Fibroblast of skin of scalp (primary cell): ENCODE measurements around the gene AP1M1. TPM values are rescaled to one million over a fixed set of nuclear protein-coding genes. Genes with fewer than 3 reads are reported as not detected.
"Not testable (repeated sequence)": the region's sequence is repeated elsewhere in the genome, so short reads cannot be mapped to it uniquely, and the experiment has no call there.

Experiments used
- DNase-seq: peaks from one replicate; pipeline ENCODE4 v3.0.0-alpha.2; 2013
- polyA plus RNA-seq, 2 experiments: library from polyadenylated mRNA; unstranded; fragments of 120-200 nt; gene quantifications; one replicate each; pipeline ENCODE4 v1.2.1, GENCODE V29; 2013; ENCODE audit not compliant: insufficient read length in 2 of 2

AP1M1 gene
- 80.8 TPM for polyA plus RNA-seq (2013, experiment 1 of 2; ENCODE audit: insufficient read length)
- polyA plus RNA-seq (2013, experiment 2 of 2; ENCODE audit: insufficient read length) = 75.9 TPM

DNA sequence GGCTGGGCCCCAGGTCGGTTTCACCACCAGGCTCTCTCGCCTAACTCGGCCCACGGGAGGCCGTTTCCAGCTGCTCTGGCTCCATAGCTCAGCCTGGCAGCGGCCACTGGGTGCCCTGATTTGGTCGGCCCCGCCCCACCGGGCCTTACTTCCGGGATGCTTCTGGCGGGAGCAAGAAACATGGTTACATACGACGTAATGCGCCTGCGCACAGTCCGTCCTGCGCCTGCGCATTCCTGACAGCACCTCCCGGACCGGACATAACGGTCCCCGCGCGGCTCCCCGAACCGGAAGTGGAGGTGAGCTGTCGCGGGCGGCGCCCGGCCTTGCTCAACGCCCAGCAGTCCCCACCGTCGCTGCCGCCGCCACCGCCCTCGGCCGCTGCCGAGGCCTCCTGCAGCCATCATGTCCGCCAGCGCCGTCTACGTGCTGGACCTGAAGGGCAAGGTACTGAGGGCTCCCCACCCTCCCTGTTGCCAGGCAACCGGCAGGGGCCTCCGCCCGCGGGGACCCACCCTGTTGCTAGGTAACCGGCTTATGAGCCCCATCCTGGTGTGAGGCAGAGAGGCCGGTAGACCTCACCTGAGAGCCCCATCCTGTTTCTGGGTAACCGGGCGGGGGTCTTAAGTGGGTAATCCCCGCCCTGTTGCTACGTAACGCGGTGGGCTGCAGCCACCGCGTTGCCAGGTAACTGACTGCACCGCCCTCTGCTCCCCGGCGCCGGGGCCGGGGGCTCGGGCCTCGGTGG, at the start of gene AP1M1:
Gene AP1M1, plus strand, starts transcription at position 290 of the 748 bp plus-strand sequence. Its CDS starts 116 bp downstream, at position 406.
- DNase-seq = peak; percentile 98

DNA sequence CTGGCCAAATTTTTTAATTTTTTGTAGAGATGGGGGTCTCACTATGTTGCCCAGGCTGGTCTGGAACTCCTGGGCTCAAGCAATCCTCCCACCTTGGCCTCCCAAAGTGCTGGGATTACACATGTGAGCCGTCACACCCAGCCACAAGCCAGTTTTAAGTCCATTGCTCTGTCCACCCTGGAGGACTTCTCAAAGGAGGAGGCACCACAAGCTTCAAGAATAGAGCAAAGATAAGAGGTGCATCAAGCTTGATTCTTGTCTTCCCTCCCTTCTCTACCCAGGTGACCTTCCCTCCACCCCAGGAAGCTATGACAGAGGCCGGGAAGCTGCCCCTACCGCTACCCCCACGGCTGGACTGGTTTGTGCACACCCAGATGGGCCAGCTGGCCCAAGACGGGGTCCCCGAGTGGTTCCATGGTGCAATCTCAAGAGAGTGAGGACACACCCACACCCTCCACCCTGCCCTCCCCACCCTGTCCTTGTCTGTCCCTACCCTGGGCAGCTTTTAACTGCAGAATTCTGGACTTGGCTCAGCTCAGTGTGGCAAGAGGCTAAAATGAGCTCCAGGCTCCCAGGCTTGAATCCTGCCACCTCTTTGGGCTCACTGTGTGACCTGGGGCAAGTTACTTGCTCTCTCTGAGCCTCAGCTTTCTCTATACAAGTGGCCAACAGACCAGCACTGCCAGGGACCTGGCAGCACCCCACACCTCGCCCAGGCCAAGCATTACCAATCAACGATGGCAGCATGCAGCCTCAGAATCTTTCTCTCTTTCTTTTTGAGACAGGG, 49.1 kb upstream of the AP1M1 start:
- no peak for DNase-seq

DNA sequence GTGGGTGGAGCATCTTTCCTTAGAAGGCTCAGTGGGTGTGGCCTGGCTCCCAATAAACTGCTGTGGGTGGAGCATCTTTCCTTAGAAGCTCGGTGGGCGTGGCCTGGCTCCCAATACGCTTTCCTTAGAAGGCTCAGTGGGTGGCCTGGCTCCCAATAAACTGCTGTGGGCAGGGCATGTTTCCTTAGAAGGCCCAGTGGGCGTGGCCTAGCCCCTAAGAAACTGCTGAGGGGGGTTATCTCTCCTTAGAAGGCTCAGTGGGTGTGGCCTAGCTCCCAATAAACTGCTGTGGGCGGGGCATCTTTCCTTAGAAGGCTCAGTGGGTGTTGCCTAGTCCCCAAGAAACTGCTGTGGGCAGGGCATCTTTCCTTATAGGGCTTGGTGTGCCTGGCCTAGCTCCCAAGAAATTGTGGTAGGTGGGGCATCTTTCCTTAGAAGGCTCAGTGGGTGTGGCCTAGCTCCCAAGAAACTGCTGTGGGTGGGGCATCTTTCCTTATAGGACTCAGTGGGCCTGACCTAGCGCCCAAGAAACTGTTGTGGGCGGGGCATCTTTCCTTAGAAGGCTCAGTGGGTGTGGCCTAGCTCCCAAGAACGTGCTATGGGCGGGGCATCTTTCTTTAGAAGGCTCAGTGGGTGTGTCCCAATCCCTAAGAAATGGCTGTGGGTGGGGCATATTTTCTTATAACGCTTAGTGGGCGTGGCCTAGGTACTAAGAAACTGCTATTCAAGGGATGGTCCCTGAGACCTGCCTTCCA, 44.0 kb upstream of the AP1M1 start:
- DNase-seq = no peak

DNA sequence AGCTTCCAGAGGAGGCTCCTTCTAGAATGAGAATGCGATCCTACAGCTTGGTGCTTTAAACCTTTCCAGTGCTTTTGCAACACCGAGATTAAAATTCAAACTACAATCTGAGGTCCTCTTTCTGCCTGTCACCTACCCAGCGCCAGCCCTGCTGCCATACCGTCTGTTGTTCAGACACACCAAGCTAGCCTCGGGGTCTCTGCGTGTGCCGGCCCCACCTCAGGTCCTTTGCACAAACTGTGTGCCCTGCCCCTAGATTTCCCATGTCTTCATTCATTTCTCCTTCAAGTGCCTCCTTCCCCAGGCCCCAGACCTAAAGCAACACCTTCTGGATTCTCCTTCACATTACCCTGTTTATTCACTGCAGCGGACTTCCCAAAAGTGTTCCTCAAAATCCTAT, 43.2 kb upstream of the AP1M1 start:
- DNase-seq = no peak

DNA sequence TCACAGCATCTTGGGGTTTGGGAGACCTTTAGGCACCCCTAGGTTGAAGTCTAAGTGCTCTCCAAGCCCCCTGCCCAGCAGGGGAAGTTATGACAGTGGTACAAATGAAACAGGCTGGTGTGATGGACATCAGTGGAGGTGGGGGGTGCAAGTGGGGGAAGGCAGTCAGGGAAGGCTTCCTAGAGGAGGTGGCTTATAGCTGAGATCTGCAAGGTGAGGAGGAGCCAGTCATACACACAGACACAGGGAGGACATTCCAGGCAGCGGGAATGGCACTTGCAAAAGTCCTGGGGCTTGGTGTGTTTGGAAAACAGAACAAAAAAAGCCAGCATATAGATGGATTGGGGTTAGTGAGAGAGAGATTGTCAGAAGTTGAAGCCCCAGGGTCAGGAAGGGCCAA, 42.6 kb upstream of the AP1M1 start:
- no peak for DNase-seq

DNA sequence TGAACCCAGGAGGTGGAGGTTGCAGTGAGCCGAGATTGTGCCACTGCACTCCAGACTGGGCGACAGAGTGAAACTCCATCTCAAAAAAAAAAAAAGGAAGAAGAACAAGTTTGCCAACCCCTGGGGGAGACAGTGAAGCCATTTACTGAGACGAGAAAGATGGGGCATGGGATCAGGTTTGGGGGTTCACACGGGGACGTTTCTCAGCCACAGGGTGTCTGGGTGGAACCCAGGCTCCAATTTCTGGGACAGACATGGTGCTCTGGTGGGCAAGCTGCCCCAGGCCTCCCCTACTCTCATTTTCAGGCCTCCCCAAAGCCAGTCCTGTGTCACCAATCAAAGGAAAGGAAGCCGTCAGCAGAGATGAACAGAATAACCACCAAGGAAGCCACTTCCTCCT, 40.8 kb upstream of the AP1M1 start:
- DNase-seq = no peak

DNA sequence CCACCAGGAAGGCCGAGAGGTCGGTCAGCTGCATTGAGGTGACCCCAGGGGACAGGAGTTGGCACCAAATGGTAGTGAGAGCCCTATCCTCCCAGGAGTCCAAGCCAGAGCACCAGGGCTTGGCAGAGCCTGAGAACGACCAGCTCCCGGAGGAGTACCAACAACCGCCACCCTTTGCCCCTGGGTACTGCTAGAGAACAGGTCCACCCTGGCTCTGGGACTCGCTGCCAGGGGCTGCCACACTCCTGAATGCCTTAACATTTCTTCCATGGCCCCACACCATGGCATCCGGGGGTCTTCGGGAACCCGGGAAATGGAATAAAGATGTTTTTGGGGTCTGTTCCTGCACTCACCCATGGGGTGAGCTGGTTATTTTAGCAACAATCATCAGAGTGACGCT, 40.1 kb upstream of the AP1M1 start:
- DNase-seq = no peak

DNA sequence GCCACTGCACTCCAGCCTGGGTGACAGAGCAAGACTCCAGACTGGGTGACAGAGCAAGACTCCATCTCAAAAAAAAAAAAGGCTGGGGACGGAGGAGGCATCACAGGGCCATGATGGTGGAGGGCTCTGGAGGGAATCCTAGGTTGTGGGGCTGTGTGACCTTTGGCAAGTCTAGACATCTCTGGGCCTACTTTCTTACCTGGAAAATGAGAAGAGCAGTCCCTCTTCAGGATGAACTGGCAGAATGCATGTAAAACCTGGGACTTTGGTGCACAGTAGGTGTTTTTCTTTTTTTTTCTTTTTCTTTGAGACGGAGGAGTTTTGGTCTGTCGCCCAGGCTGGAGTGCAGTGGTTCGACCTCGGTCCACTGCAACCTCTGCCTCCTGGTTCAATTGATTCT, 38.1 kb upstream of the AP1M1 start:
- no peak for DNase-seq

DNA sequence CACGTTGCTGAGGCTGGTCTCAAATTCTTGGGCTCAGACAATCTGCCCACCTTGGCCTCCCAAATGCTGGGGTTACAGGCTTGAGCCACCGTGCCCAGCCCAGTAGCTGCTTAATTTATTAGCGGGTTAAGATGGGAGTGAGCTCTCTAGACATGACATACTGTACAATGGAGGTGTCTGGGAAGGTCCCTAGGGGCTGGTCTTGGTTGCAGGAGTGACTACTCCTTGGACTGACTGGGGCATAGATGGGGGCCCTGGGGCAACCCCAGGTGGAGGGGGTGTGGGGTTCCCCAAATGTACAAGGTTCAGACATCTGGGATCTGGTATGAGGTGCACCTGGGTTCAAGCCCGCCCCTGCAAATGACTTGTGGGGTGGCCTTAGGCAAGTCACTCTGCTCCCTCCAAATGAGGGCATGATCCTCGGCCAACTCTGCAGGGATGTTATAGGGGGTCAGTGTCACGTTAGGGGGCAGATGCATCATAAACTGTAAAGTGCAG, 37.2 kb upstream of the AP1M1 start:
- no peak for DNase-seq

DNA sequence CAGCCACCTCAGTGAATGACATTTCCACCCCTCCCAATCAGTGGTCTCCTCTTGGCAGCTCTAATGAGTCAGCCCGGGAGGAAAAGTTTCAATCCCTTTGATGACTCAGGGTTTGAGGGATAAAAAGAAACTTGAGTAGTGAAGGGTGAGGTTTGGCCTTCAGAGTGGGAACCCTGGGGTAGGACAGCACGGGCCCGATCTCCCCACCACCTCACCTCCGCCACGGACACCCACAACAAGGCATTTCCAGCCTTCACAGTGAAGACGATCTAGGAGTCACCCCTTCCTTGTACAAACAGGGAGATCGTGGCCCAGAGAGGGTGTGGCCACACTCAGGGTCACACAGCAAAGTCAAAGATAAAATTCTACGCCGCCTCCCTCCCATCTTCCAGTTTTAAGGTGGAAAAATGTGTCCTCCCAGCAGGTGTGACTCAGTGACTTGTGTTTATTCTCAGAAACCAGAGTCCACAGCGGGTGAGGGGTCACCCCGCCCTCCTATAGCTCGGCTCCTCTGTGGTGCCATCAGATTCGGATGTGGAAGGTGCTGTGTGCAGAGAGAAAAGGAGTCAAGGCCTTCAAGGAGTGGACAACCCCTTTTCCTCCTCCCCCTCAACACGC, 36.7 kb upstream of the AP1M1 start:
- DNase-seq = peak; percentile 62

DNA sequence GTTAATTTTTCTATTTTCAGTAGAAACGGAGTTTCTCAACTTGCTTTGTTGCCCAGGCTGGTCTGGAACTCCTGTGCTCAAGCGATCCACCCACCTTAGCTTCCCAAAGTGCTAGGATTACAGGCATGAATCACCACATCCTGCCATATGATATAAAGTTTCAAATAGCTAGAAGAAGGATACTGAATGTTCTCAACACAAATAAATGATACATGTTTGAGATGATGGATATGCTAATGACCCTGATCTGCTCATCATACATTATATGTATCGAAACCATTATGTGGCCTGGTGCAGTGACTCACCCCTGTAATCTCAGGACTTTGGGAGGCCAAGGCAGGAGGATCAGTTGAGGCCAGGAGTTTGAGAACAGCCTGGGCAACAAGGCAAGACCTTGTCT, 35.9 kb upstream of the AP1M1 start:
- peak; percentile 31 for DNase-seq

DNA sequence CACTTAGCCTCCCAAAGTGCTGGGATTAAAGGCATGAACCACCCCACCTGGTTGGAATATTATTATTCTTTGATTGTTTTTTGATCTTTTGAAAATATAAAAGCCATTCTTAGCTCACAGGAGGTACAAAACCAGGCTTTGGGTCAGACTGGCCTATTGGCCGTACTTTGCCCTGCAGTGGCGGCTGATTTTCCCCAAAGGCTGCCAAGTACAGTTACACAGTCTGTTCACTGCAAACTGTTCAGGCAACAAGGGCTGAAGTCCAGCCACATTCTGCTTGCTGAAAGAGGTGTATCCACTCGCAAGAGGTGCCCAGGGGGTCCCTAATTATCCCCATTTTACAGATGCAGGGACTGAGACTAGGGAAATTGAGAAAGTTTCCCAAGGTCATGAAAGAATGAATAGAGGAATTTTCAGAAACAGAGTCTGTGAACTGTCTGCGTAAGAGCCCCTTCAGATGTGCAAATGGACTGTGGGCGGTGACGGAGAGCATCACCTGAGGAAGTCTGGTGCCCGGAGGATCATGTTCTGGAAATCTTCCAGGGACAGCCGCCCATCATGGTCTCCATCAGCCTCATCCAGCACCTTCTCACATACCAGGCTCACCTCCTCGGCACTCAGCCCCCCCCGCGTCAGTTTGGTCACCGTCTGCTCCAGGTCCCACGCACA, 33.4 kb upstream of the AP1M1 start:
- no peak for DNase-seq

DNA sequence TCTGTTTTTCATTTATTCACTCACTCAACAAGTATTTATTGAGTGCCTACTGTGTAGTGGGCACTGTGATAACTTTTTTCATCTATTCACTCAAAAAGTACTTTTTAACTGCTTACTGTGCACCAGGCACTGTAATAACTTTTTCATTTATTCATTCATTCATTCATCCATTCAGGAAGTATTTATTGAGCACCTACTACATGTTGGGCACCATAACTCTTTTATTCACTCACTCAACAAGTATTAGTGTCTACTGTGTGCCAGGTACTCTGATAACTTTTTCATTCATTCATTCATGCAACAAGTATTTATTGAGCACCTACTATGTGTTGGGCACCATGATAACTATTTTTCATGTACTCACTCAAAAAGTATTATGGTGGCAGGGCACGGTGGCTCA, 31.3 kb upstream of the AP1M1 start:
- no peak for DNase-seq

DNA sequence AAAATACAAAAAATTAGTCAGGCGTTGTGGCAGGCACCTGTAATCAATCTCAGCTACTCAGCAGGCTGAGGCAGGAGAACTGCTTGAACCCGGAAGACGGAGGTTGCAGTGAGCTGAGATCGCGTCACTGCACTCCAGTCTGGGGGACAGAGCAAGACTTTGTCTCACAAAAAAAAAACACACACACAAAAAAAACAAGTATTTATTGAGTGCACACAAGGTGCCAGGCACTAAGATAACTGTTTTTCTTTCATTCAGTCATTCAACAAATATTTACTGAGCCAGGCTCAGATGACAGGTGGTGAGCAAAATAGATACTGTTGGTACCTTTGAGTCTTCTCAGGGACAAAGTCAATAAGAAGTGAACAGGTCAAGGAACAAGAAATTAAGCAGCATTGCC, 30.7 kb upstream of the AP1M1 start:
- DNase-seq = no peak

DNA sequence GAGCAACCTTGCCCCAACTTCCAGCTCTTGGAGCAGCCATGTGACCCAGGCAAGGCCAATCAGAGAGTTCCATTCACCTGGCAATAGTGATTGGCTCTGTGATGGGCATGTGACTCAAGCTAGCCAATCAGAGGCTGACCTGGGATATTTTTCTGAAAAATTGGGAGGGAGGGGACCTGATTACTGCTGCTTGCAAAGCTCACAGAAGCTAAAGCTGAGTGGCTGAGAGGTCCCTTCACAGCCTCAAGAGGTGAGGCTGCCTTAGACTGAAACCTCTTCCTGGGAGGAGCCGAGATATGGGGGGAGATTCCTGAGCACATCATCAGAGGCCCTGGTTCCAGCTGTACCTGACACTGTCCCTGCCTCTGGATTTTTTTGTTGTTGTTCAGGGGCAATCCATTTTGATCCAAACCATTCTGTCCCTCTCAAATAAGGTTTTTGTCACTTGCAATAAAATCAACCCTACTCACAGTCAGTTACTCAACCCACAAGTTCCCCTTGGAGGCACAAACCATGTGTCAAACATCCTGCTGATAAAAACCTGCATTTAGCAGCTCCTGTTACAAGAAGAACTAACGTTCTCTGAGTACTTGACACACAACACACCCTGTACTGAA, 29.1 kb upstream of the AP1M1 start:
- DNase-seq = no peak

DNA sequence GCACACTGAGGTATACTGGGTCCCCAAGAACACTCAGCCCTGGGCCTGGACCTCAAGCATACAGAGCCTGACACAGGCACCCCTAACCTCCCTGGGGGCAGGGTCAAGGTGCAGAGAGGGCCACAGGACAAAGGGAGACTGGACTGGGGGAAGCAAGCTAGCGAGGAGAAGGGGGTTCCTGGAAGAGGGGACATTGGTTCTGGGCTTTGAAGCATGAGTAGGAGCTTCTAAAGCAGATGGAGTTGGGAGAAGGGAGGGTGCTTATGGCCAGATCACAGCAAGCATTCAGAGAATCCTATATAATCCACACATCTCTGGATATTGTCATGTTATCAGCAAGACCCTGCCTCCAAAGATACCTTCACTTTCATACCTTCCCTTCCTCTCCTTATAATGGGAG, 27.6 kb upstream of the AP1M1 start:
- DNase-seq = no peak

DNA sequence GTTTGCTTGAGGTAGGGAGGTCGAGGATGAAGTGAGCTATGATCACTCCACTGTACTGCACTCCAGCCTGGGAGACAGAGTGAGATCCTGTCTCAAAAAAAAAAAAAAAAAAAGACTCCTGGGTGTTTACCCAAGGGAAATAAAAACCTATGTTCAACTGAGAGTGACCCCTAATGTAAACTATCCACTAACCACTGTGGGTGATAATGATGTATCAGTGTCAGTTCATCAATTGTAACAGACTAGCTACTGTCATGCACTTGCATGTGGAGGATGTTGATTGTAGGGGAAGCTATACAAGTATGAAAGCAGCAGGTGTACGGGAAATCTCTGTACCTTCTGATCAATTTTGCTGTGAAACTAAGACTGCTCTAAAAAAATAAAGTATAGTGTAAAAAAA, 21.8 kb upstream of the AP1M1 start:
- no peak for DNase-seq

DNA sequence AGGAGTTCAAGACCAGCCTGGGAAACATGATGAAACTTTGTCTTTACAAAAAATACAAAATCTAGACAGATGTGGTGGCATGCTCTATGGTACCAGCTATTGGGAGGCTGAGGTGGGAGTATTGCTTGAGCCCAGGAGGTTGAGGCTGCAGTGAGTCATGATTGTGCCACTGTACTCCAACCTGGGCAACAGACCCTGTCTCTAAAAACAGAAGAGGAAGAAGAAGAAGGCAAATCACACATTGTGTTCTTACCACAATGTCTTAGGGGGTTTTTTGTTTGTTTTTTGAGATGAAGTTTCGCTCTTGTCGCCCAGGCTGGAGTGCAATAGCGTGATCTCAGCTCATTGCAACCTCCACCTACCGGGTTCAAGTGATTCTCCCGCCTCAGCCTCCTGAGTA, 18.8 kb upstream of the AP1M1 start:
- DNase-seq = not testable (repeated sequence)

DNA sequence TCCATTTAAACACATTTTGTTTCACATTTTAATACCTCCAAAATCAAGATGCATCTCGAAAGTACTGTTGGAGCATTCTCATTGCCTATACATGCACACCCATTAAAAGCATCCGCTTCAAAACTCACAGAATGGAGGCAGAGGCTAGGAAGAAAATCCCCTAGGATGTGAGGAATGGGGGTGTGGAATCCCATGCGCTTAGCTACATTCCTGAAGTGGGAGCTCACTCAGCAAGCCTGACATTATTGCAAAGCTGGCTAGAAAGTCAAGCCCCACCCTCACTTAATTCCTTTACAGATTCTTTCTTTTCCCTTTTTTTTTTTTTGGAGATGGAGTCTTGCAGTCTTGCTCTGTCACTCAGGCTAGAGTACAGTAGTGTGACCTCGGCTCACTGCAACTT, 17.1 kb upstream of the AP1M1 start:
- peak; percentile 95 for DNase-seq

DNA sequence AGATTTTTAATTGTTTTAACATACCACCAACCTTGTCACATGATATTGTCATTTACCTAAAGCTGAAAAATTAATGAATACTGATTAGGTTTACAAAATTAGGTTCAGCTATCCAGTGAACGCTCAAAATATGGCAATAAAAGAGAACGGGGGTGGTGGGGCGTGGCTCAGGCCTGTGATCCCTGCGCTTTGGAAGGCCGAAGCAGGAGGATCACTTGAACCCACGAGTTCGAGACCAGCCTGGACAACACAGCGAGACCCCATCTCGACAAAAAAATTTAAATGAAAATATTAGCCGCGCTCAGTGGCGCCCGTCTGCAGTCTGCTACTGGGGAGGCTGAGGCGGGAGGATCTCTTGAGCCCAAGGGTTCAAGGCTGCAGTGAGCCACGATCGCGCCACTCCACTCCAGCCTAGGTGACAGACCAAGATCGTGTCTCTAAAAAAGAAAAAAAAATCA, 13.0 kb upstream of the AP1M1 start:
- no peak for DNase-seq

DNA sequence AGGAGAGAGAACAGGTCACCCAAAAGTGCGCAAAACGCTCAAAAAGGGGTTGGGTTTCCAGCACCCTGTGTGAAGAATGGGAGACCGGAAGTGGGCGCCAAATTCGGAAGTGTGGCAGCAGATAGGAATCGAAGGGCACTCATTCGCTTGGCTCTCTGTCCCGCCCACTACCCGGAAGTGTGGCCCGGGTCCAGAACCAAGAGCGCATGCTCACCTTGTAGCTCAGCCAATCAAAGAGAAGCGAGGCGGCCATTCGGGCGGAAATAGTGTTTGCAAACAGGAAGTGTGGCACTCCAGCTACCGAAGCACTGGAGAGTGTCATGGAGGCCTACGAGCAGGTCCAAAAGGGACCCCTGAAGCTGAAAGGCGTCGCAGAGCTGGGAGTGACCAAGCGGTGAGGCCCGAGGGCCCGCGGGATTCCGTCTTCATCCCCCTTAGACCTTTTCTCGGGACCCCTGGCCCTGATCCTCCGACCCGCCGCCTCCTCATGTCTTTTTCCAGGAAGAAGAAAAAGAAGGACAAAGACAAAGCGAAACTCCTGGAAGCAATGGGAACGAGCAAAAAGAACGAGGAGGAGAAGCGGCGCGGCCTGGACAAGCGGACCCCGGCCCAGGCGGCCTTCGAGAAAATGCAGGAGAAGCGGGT, 12.5 kb upstream of the AP1M1 start, which contains the start of gene FAM32A:
Gene FAM32A, plus strand, starts transcription at position 288 of the 645 bp plus-strand sequence. Its CDS starts 33 bp downstream, at position 321.
- DNase-seq = peak; percentile 100
